HepG2 (cell line): ENCODE measurements around the gene HECTD4. TPM values are rescaled to one million over a fixed set of nuclear protein-coding genes. Genes with fewer than 3 reads are reported as not detected.
A peak's percentile ranks its signal among the peaks of the same experiment; 100 is the strongest.

ENCODE experiments used
- CCDC6 ChIP-seq: sonication (generic); formaldehyde crosslinking; IDR thresholded peaks from 2 replicates; pipeline ENCODE4 v1.8.1; 2022; ENCODE audit warnings: mild to moderate bottlenecking, missing genetic modification reagents, moderate library complexity
- HNRNPLL ChIP-seq: fragments of 200-400 bp; formaldehyde crosslinking; IDR thresholded peaks from 2 replicates; pipeline ENCODE4 v1.6.1; 2017; ENCODE audit warnings: mild to moderate bottlenecking, low read depth, low read length; ENCODE audit not compliant: poor library complexity, severe bottlenecking
- IKZF1 ChIP-seq: fragments of 450-650 bp; IDR thresholded peaks from 2 replicates; pipeline ENCODE4 v1.7.1; 2016
- KLF6 ChIP-seq: IDR thresholded peaks from 2 replicates; pipeline ENCODE4 v1.8.0; 2016; ENCODE audit warnings: missing biosample characterization, missing genetic modification reagents
- MAX ChIP-seq: IDR thresholded peaks from 2 replicates; pipeline ENCODE4 v1.6.1; 2012; ENCODE audit warnings: inconsistent platforms
- MXD1 ChIP-seq: sonication (generic); formaldehyde crosslinking; IDR thresholded peaks from 2 replicates; pipeline ENCODE4 v1.4.0; 2020; ENCODE audit warnings: mild to moderate bottlenecking, missing genetic modification reagents
- NFATC3 ChIP-seq: sonication (generic); formaldehyde crosslinking; IDR thresholded peaks from 2 replicates; pipeline ENCODE4 v1.5.1; 2020; ENCODE audit warnings: mild to moderate bottlenecking, missing genetic modification reagents
- NKX3-1 ChIP-seq: sonication (generic); formaldehyde crosslinking; IDR thresholded peaks from 2 replicates; pipeline ENCODE4 v1.5.0; 2020; ENCODE audit warnings: missing genetic modification reagents
- REXO4 ChIP-seq: sonication (generic); formaldehyde crosslinking; IDR thresholded peaks from 2 replicates; pipeline ENCODE4 v1.8.0; 2022; ENCODE audit warnings: missing genetic modification reagents, mild to moderate bottlenecking, borderline replicate concordance
- SRSF9 ChIP-seq: fragments of 200-400 bp; formaldehyde crosslinking; IDR thresholded peaks from 2 replicates; pipeline ENCODE4 v1.6.1; 2018; ENCODE audit warnings: borderline replicate concordance, mild to moderate bottlenecking, low read depth, low read length; ENCODE audit not compliant: insufficient read depth, poor library complexity, severe bottlenecking
- ZBTB46 ChIP-seq: sonication (generic); formaldehyde crosslinking; IDR thresholded peaks from 2 replicates; pipeline ENCODE4 v1.4.0; 2020; ENCODE audit warnings: mild to moderate bottlenecking, missing genetic modification reagents, borderline replicate concordance
- ZBTB8A ChIP-seq: sonication (generic); formaldehyde crosslinking; IDR thresholded peaks from 2 replicates; pipeline ENCODE4 v1.4.0; 2020; ENCODE audit warnings: mild to moderate bottlenecking, low read depth, missing genetic modification reagents, borderline replicate concordance
- ZFP82 ChIP-seq: sonication (generic); formaldehyde crosslinking; IDR thresholded peaks from 2 replicates; pipeline ENCODE4 v1.5.1; 2020; ENCODE audit warnings: mild to moderate bottlenecking, missing genetic modification reagents, borderline replicate concordance
- ZFY ChIP-seq: sonication (generic); formaldehyde crosslinking; IDR thresholded peaks from 2 replicates; pipeline ENCODE4 v1.4.0; 2020; ENCODE audit warnings: missing genetic modification reagents
- ZNF10 ChIP-seq: sonication (generic); formaldehyde crosslinking; IDR thresholded peaks from 2 replicates; pipeline ENCODE4 v1.4.0; 2020; ENCODE audit warnings: mild to moderate bottlenecking, low read depth, missing genetic modification reagents, borderline replicate concordance
- ZNF276 ChIP-seq: sonication (generic); formaldehyde crosslinking; IDR thresholded peaks from 2 replicates; pipeline ENCODE4 v1.4.0; 2020; ENCODE audit warnings: mild to moderate bottlenecking, low read depth, missing genetic modification reagents
- ZNF3 ChIP-seq: IDR thresholded peaks from 2 replicates; pipeline ENCODE4 v1.7.0; 2017; ENCODE audit warnings: inconsistent platforms
- ZNF430 ChIP-seq: sonication (generic); formaldehyde crosslinking; IDR thresholded peaks from 2 replicates; pipeline ENCODE4 v1.9.0; 2021; ENCODE audit warnings: mild to moderate bottlenecking, missing genetic modification reagents
- ZNF572 ChIP-seq: sonication (generic); formaldehyde crosslinking; IDR thresholded peaks from 2 replicates; pipeline ENCODE4 v1.5.1; 2020; ENCODE audit warnings: mild to moderate bottlenecking, missing genetic modification reagents
- ZNF891 ChIP-seq: sonication (generic); formaldehyde crosslinking; IDR thresholded peaks from 2 replicates; pipeline ENCODE4 v1.5.0; 2020; ENCODE audit warnings: mild to moderate bottlenecking, missing genetic modification reagents
- polyA plus RNA-seq, 8 experiments: library from polyadenylated mRNA; depleted of rRNA in 3 of 8; stranded (reverse) in 7 of 8; unstranded in 1 of 8; fragments of >200 nt; fragmentation: Illumina TruSeq in 4 of 8; extraction: Trizol in 4 of 8; gene quantifications; 2 replicates each; pipeline versions ENCODE4 v1.2.1 to v1.2.3, GENCODE V29; 2011 to 2016; ENCODE audit warnings: low read depth in 4 of 8, missing spikeins in 1 of 8, mixed read lengths in 1 of 8; ENCODE audit not compliant: insufficient read depth in 1 of 8
- total RNA-seq, 5 experiments: library from RNA; depleted of rRNA; stranded (reverse); fragments of >200 nt; fragmentation: Illumina TruSeq; extraction: Trizol; gene quantifications; 2 replicates each; pipeline ENCODE4 v1.2.3, GENCODE V29; 2016; ENCODE audit warnings: low read depth in 1 of 5
- TF ChIP-seq, protein P1 (sequence below): sonication (generic); formaldehyde crosslinking; IDR thresholded peaks from 2 replicates; pipeline ENCODE4 v1.5.0; 2020; ENCODE audit warnings: mild to moderate bottlenecking, missing genetic modification reagents, borderline replicate concordance

HECTD4 gene
- total and polyA plus RNA-seq, 2 of the 13 experiments (the other 11 are each of a cell fraction or from before 2014, with no cell fraction given): 9.0 to 11.4 TPM

GRCh38 chr12:112418608-112419296, 36.5 kb upstream of the HECTD4 start, which contains the start of gene PTPN11 (continued):
- TF ChIP-seq HNRNPLL (peak; percentile 40), ZNF430 (CRISPR knock-in tag) (no peak), ZFY (CRISPR knock-in tag) (peak; percentile 96), KLF6 (peak; percentile 85; the same call in 1 of the 2 replicates), MXD1 (CRISPR knock-in tag) (peak; percentile 46; the same call in 1 of the 2 replicates), IKZF1 (no peak), ZFP82 (CRISPR knock-in tag) (peak; percentile 74; the same call in 1 of the 2 replicates), CCDC6 (CRISPR knock-in tag) (peak; percentile 69; the same call in 1 of the 2 replicates), ZBTB46 (CRISPR knock-in tag) (no peak), ZNF572 (CRISPR knock-in tag) (no peak), NKX3-1 (CRISPR knock-in tag) (no peak), ZBTB8A (CRISPR knock-in tag) (no peak), ZNF891 (CRISPR knock-in tag) (peak; percentile 68), MAX (peak; percentile 78), NFATC3 (CRISPR knock-in tag) (0 out of 2 replicates have a peak, but pooled peaks have one; percentile 82), ZNF276 (CRISPR knock-in tag) (peak; percentile 64; the same call in 1 of the 2 replicates), ZNF10 (CRISPR knock-in tag) (no peak), REXO4 (CRISPR knock-in tag) (no peak), SRSF9 (no peak), ZNF3 (CRISPR knock-in tag) (no peak)
- TF ChIP-seq, protein P1, sequence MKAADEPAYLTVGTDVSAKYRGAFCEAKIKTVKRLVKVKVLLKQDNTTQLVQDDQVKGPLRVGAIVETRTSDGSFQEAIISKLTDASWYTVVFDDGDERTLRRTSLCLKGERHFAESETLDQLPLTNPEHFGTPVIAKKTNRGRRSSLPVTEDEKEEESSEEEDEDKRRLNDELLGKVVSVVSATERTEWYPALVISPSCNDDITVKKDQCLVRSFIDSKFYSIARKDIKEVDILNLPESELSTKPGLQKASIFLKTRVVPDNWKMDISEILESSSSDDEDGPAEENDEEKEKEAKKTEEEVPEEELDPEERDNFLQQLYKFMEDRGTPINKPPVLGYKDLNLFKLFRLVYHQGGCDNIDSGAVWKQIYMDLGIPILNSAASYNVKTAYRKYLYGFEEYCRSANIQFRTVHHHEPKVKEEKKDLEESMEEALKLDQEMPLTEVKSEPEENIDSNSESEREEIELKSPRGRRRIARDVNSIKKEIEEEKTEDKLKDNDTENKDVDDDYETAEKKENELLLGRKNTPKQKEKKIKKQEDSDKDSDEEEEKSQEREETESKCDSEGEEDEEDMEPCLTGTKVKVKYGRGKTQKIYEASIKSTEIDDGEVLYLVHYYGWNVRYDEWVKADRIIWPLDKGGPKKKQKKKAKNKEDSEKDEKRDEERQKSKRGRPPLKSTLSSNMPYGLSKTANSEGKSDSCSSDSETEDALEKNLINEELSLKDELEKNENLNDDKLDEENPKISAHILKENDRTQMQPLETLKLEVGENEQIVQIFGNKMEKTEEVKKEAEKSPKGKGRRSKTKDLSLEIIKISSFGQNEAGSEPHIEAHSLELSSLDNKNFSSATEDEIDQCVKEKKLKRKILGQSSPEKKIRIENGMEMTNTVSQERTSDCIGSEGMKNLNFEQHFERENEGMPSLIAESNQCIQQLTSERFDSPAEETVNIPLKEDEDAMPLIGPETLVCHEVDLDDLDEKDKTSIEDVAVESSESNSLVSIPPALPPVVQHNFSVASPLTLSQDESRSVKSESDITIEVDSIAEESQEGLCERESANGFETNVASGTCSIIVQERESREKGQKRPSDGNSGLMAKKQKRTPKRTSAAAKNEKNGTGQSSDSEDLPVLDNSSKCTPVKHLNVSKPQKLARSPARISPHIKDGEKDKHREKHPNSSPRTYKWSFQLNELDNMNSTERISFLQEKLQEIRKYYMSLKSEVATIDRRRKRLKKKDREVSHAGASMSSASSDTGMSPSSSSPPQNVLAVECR (CRISPR knock-in tag): peak; percentile 98
